Tibial nerve (tissue), 4 donors: Measurements from ENCODE around the gene RNU4-1.

Experiments
- CTCF ChIP-seq, 5 experiments: fragments of 200-600 bp in 3 of 5; fragments of 450-650 bp in 2 of 5; sonication (generic) in 3 of 5; IDR thresholded peaks; one replicate each; pipeline ENCODE4 v1.5.1; 2016 to 2019; ENCODE audit warnings: antibody characterized with exemption in 5 of 5, mild to moderate bottlenecking in 3 of 5, moderate library complexity in 2 of 5
- EP300 ChIP-seq, 2 donors: sonication (generic); formaldehyde crosslinking; IDR thresholded peaks; one replicate each; pipeline ENCODE4 v1.6.1; 2017; ENCODE audit warnings: antibody characterized with exemption in 2 of 2, mild to moderate bottlenecking in 1 of 2
- POLR2A ChIP-seq, 2 donors: fragments of 450-650 bp; IDR thresholded peaks; one replicate each; pipeline ENCODE4 v1.6.1; 2017; ENCODE audit warnings: antibody characterized with exemption in 2 of 2, mild to moderate bottlenecking in 2 of 2, moderate library complexity in 2 of 2

GRCh38 chr12:120265473-120266179 is 27.4 kb downstream of the RNU4-1 start, which contains the start of gene PXN:
- TF ChIP-seq CTCF (IDR thresholded peaks at IDR 0.05), result peak; percentile 87 to 93 (median 93)
- TF ChIP-seq EP300 (IDR thresholded peaks at IDR 0.05), result peak; percentile 15 to 71
- peak; percentile 61 to 69 for TF ChIP-seq POLR2A (IDR thresholded peaks at IDR 0.05)
